H1 (cell line): ENCODE results near the gene NPR1. TPM values are rescaled to one million over a fixed set of nuclear protein-coding genes. Genes with fewer than 3 reads are reported as not detected.

ENCODE experiments used
- CTCF ChIA-PET: fragments of 300-600 bp; sonication (Branson Sonifier 250); formaldehyde crosslinking; loops from one replicate; lab custom pipeline; 2021; ENCODE audit not compliant: partially characterized antibody; lab: Charles Lee
- POLR2A ChIA-PET: fragments of 300-600 bp; sonication (Branson Sonifier 250); formaldehyde crosslinking; loops from one replicate; lab custom pipeline; 2021; ENCODE audit warnings: inconsistent platforms; ENCODE audit not compliant: partially characterized antibody; lab: Charles Lee
- DNase-seq, 2 experiments: peaks; one replicate each; pipeline versions ENCODE4 v3.0.0 to v3.0.0-alpha.2; 2010 to 2022; ENCODE audit warnings: low spot score in 2 of 2, low read depth in 1 of 2, mixed read lengths in 1 of 2
- FAIRE-seq: peaks from 2 replicates; lab custom pipeline; 2011; peaks lifted over from hg19 to GRCh38; lab: Jason Lieb, UNC
- H2AFZ ChIP-seq: 2 replicates; pipeline ENCODE4 v1.8.1; 2012; ENCODE audit warnings: low read length, inconsistent platforms
- H2AK5ac ChIP-seq: 2 replicates; pipeline ENCODE4 v1.6.1; 2013; ENCODE audit warnings: low read depth, low read length
- H2BK120ac ChIP-seq: replicated peaks from 2 replicates; pipeline ENCODE3; 2013; ENCODE audit warnings: low read depth, low read length, inconsistent platforms
- H2BK12ac ChIP-seq: 2 replicates; pipeline ENCODE4 v1.6.1; 2013; ENCODE audit warnings: low read depth, low read length
- H2BK15ac ChIP-seq: 2 replicates; pipeline ENCODE4 v1.6.1; 2013; ENCODE audit warnings: low read length
- H2BK20ac ChIP-seq: 2 replicates; pipeline ENCODE4 v1.6.1; 2013; ENCODE audit warnings: low read length
- H2BK5ac ChIP-seq: 2 replicates; pipeline ENCODE4 v1.6.1; 2013; ENCODE audit warnings: low read depth, low read length
- H3K14ac ChIP-seq: 2 replicates; pipeline ENCODE4 v1.6.1; 2013; ENCODE audit warnings: inconsistent platforms; ENCODE audit not compliant: insufficient read length
- H3K18ac ChIP-seq: 2 replicates; pipeline ENCODE4 v1.6.1; 2013; ENCODE audit warnings: low read length; ENCODE audit errors: extremely low read depth
- H3K23ac ChIP-seq: 2 replicates; pipeline ENCODE4 v1.6.1; 2013; ENCODE audit warnings: inconsistent platforms; ENCODE audit not compliant: insufficient read length
- H3K23me2 ChIP-seq: 2 replicates; pipeline ENCODE4 v1.6.1; 2013; ENCODE audit warnings: low read depth, low read length
- H3K27ac ChIP-seq: 2 replicates; pipeline ENCODE4 v1.6.1; 2011; ENCODE audit warnings: low read depth, low read length, inconsistent platforms
- H3K27me3 ChIP-seq, 4 experiments: replicated peaks in 1 of 4; 1 replicate in 1 of 4; 2 replicates in 3 of 4; pipeline versions ENCODE4 v1.6.1 to v1.8.1; 2011 to 2013; ENCODE audit warnings: low read length in 3 of 4, mild to moderate bottlenecking in 3 of 4, inconsistent platforms in 2 of 4, mixed read lengths in 2 of 4, moderate library complexity in 1 of 4; ENCODE audit not compliant: control insufficient read depth in 3 of 4, insufficient read depth in 3 of 4; ENCODE audit errors: extremely low read depth in 1 of 4
- H3K36me3 ChIP-seq, 4 experiments: 2 replicates each; pipeline versions ENCODE4 v1.6.1 to v1.8.1; 2011 to 2013; ENCODE audit warnings: mild to moderate bottlenecking in 4 of 4, low read length in 3 of 4, moderate library complexity in 2 of 4, control low read depth in 1 of 4, inconsistent platforms in 1 of 4; ENCODE audit not compliant: insufficient read depth in 4 of 4, control insufficient read depth in 2 of 4
- H3K4ac ChIP-seq: replicated peaks from 2 replicates; pipeline ENCODE3; 2013; ENCODE audit warnings: low read length, low read depth, mixed read lengths, inconsistent platforms; ENCODE audit not compliant: insufficient read length
- H3K4me1 ChIP-seq, 4 experiments: replicated peaks in 1 of 4; 1 replicate in 1 of 4; 2 replicates in 3 of 4; pipeline versions ENCODE4 v1.6.1 to v1.8.1; 2011 to 2013; ENCODE audit warnings: low read length in 3 of 4, inconsistent platforms in 2 of 4, mixed read lengths in 1 of 4; ENCODE audit not compliant: insufficient read depth in 4 of 4, control insufficient read depth in 3 of 4
- H3K4me2 ChIP-seq, 2 experiments: 2 replicates each; pipeline versions ENCODE4 v1.6.1 to v1.8.1; 2011 to 2013; ENCODE audit warnings: low read depth in 2 of 2, low read length in 2 of 2, control low read depth in 1 of 2, inconsistent platforms in 1 of 2, mild to moderate bottlenecking in 1 of 2; ENCODE audit not compliant: insufficient read depth in 1 of 2
- H3K4me3 ChIP-seq, 4 experiments: fragments of 200-600, 300-600 bp in 1 of 4; sonication (generic), shearing (Covaris generic), sonication (Bioruptor Twin) in 1 of 4; 2 replicates each; pipeline versions ENCODE4 v1.5.1 to v1.8.1; 2011 to 2016; ENCODE audit warnings: low read length in 4 of 4, low read depth in 3 of 4, control low read depth in 2 of 4, inconsistent platforms in 2 of 4, mild to moderate bottlenecking in 2 of 4, mixed read lengths in 1 of 4, moderate library complexity in 1 of 4; ENCODE audit not compliant: insufficient read depth in 2 of 4; ENCODE audit errors: extremely low read depth in 1 of 4
- H3K56ac ChIP-seq: replicated peaks from 2 replicates; pipeline ENCODE3; 2013; ENCODE audit warnings: low read depth, mild to moderate bottlenecking, mixed read lengths, low read length, inconsistent platforms; ENCODE audit not compliant: insufficient read length
- H3K79me1 ChIP-seq: 2 replicates; pipeline ENCODE4 v1.6.1; 2013; ENCODE audit warnings: low read depth, low read length, control low read depth
- H3K79me2 ChIP-seq, 2 experiments: 2 replicates each; pipeline versions ENCODE4 v1.6.1 to v1.8.1; 2012 to 2013; ENCODE audit warnings: low read length in 2 of 2, mild to moderate bottlenecking in 2 of 2, inconsistent platforms in 1 of 2; ENCODE audit not compliant: insufficient read depth in 2 of 2, control insufficient read depth in 1 of 2
- H3K9ac ChIP-seq, 4 experiments: replicated peaks in 1 of 4; 1 replicate in 1 of 4; 2 replicates in 3 of 4; pipeline versions ENCODE4 v1.6.1 to v1.8.1; 2011 to 2013; ENCODE audit warnings: low read depth in 3 of 4, low read length in 3 of 4, control low read depth in 2 of 4, mild to moderate bottlenecking in 2 of 4, moderate library complexity in 2 of 4, inconsistent platforms in 1 of 4; ENCODE audit errors: extremely low read depth in 1 of 4
- H3K9me3 ChIP-seq, 2 experiments: 2 replicates each; pipeline versions ENCODE4 v1.6.1 to v1.8.1; 2012 to 2013; ENCODE audit warnings: mild to moderate bottlenecking in 2 of 2, moderate library complexity in 2 of 2, control low read depth in 1 of 2, inconsistent platforms in 1 of 2, low read depth in 1 of 2, low read length in 1 of 2, mixed read lengths in 1 of 2; ENCODE audit not compliant: insufficient read depth in 2 of 2
- H4K20me1 ChIP-seq, 2 experiments: replicated peaks in 1 of 2; 2 replicates each; pipeline versions ENCODE3 to v1.8.1; 2011 to 2013; ENCODE audit warnings: inconsistent platforms in 2 of 2, low read length in 2 of 2, mild to moderate bottlenecking in 1 of 2; ENCODE audit not compliant: insufficient read depth in 2 of 2, control insufficient read depth in 1 of 2
- H4K5ac ChIP-seq: 2 replicates; pipeline ENCODE4 v1.6.1; 2013; ENCODE audit warnings: low read length, low read depth, mixed read lengths, inconsistent platforms; ENCODE audit not compliant: insufficient read length
- H4K8ac ChIP-seq: 2 replicates; pipeline ENCODE4 v1.8.0; 2013; ENCODE audit warnings: mild to moderate bottlenecking, moderate library complexity, low read length, inconsistent platforms; ENCODE audit not compliant: insufficient read depth; ENCODE audit errors: extremely low read depth
- H4K91ac ChIP-seq: replicated peaks from 2 replicates; pipeline ENCODE3; 2013; ENCODE audit warnings: low read length, mixed read lengths, inconsistent platforms; ENCODE audit not compliant: insufficient read length
- TBP ChIP-seq: IDR thresholded peaks from 2 replicates; pipeline ENCODE4 v1.6.1; 2011; ENCODE audit warnings: low read depth, low read length, improper control_type of control experiment
- WGBS, 2 experiments: shearing (Covaris generic) in 1 of 2; methylation state at CpG; one replicate each; pipeline versions ENCODE4 v1.1.6 to v1.1.7; 2013 to 2015; ENCODE audit warnings: low lambda C conversion rate in 2 of 2, mixed read lengths in 2 of 2, inconsistent platforms in 1 of 2, low coverage in 1 of 2, missing lambda C conversion rate in 1 of 2; ENCODE audit not compliant: insufficient replicate concordance in 2 of 2, insufficient coverage in 1 of 2, insufficient read length in 1 of 2; ENCODE audit errors: extremely low coverage in 1 of 2, missing lambda C conversion rate in 1 of 2; 5-methylcytosine and 5-hydroxymethylcytosine counted together
- polyA plus RNA-seq, 7 experiments: library from polyadenylated mRNA; depleted of rRNA in 3 of 7; stranded (reverse) in 5 of 7; unstranded in 2 of 7; fragments of >200 nt in 5 of 7; fragments of 200-250 nt in 2 of 7; gene quantifications; 1 replicate in 5 of 7; 2 replicates in 1 of 7; 4 replicates in 1 of 7; pipeline versions ENCODE4 v1.2.1 to v1.2.3, GENCODE V29; 2011 to 2013; ENCODE audit warnings: missing spikeins in 2 of 7, mixed read lengths in 2 of 7
- total RNA-seq: library from RNA; stranded (reverse); fragmentation: NEBNext Ultra II Directional; extraction: Animal tissue kit (Norgen Biotek cat#: 25700); gene quantifications from 2 replicates; pipeline ENCODE4 v1.2.1, GENCODE V29; 2021

The NPR1 gene
- total and polyA plus RNA-seq, 2 of the 8 experiments (the other 6 are each of a cell fraction or from before 2014, with no cell fraction given) = 11.7 to 13.2 TPM

GRCh38 chr1:153685544-153686340, 7.3 kb downstream of the NPR1 start:
- no peak overlapping the region for H3K14ac ChIP-seq
- TF ChIP-seq TBP = no peak
- no peak overlapping the region for H4K8ac ChIP-seq
- CTCF ChIA-PET = interaction anchor here (1.0 to 14.0 kb wide), 6 partner anchors 8 to 87 kb away, joined by 3 to 190 read pairs (median 8); partner anchors contain the start of gene NPR1
- H2BK20ac ChIP-seq = no peak overlapping the region
- no peak overlapping the region for H3K56ac ChIP-seq
- H2AFZ ChIP-seq = no peak overlapping the region
- DNase-seq (no peak), FAIRE-seq (no peak)
- no peak overlapping the region for H2BK15ac ChIP-seq
- H3K36me3 ChIP-seq = peaks cover 0 to 5% (median 4%) of the 10 kb centered on the region in 4 experiments; a peak in 2 of 8 replicates
- no peak overlapping the region for H2AK5ac ChIP-seq
- no peak overlapping the region for H3K23ac ChIP-seq
- no peaks in the 10 kb centered on the region for H3K23me2 ChIP-seq
- H3K27ac ChIP-seq = no peak overlapping the region
- no peak overlapping the region for H3K4ac ChIP-seq
- no peaks in the 10 kb centered on the region for H4K20me1 ChIP-seq
- no peaks in the 10 kb centered on the region; a peak in 1 of 7 replicates for H3K27me3 ChIP-seq
- POLR2A ChIA-PET = interaction anchor here (0.6 to 2.8 kb wide), 4 partner anchors 10 to 76 kb away, joined by 3 to 11 read pairs (median 3); no protein-coding TSS in a partner anchor
- WGBS, 2 experiments = 91% methylated on average over 11 of the region's 11 CpGs; no CpG with 5 or more reads in 1 of the 2 experiments
- no peaks in the 10 kb centered on the region; a peak in 1 of 4 replicates for H3K9me3 ChIP-seq
- H3K18ac ChIP-seq = no peak overlapping the region
- H2BK5ac ChIP-seq = no peak overlapping the region; the same call in 1 of the 2 replicates
- no peak overlapping the region for H2BK120ac ChIP-seq
- no peak overlapping the region for H3K4me2 ChIP-seq
- H3K4me3 ChIP-seq = no peak overlapping the region
- no peak overlapping the region for H2BK12ac ChIP-seq
- H3K79me2 ChIP-seq = no peaks in the 10 kb centered on the region
- H3K79me1 ChIP-seq = no peaks in the 10 kb centered on the region
- no peaks in the 10 kb centered on the region for H3K4me1 ChIP-seq
- no peak overlapping the region for H3K9ac ChIP-seq
- H4K91ac ChIP-seq = no peak overlapping the region
- H4K5ac ChIP-seq = no peak overlapping the region
